Skin epidermis (tissue), 12 donors: ENCODE data around the gene MSI2.
"Not testable (repeated sequence)": the region's sequence is repeated elsewhere in the genome, so short reads cannot be mapped to it uniquely, and the experiment has no call there.

Experiments
- H3K27ac ChIP-seq, 21 experiments: fragments of 200-600 bp; sonication (generic) in 11 of 21; one replicate each; pipeline ENCODE4 v1.5.0; 2020; ENCODE audit warnings: mild to moderate bottlenecking in 3 of 21, inconsistent platforms in 2 of 21, moderate library complexity in 2 of 21
- H3K4me3 ChIP-seq, 7 experiments: fragments of 200-600 bp; sonication (generic) in 2 of 7; one replicate each; pipeline ENCODE4 v1.5.0; 2020; ENCODE audit warnings: inconsistent platforms in 2 of 7, mild to moderate bottlenecking in 2 of 7, moderate library complexity in 1 of 7

The MSI2 gene

GRCh38 chr17:57605675-57606105 lies 349.4 kb downstream of the MSI2 start:
- Histone ChIP-seq H3K27ac (peak overlapping the region in 20 of 21 experiments; percentile 14 to 90 (median 58)), H3K4me3 (peak overlapping the region in 1 of 7 experiments; percentile 2)

DNA sequence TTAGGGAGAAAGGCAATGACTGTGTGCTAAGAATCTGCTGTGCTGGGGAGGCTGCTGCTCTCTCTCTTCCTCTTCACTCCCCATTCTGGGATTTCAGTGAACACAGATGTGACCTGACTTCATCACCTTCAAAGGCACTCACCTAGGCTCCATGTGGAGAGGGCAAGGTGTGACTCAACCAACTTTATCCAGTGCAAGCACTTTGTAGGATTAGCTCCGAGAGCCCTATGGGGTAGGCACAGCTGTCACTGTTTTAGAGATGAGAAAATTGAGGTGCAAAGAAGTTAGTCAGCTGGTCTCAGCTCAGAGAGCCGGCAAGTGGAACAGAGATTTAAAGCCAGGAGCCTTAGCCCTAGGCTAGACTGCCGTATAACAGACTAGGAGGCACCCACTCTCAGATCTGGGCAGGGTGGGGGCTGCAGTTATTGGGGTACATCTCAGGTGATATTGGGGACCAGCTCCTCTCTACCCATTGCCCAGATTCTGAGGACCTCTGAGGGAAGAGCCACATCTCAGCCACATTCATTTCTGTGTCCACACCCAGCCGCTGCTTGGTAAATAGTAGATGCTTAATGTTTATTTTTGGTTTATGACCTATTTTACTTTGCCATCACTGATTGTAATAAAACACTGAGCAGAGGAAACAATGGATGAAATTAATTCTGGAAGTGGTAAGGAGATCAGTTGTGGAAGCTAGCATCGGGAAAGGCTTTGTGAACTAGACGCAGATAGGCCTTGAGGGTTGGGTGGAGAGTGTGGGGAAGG lies 350.0 kb downstream of the MSI2 start:
- Histone ChIP-seq H3K27ac (peak overlapping the region in 17 of 21 experiments; percentile 17 to 90 (median 58)), H3K4me3 (no peak overlapping the region)

- H3K27ac ChIP-seq: peak overlapping the region in 5 of 21 experiments; percentile 28 to 90 (median 60)
- no peak overlapping the region for H3K4me3 ChIP-seq
Measured at GRCh38 chr17:57607553-57608120, 351.3 kb downstream of the MSI2 start.

DNA sequence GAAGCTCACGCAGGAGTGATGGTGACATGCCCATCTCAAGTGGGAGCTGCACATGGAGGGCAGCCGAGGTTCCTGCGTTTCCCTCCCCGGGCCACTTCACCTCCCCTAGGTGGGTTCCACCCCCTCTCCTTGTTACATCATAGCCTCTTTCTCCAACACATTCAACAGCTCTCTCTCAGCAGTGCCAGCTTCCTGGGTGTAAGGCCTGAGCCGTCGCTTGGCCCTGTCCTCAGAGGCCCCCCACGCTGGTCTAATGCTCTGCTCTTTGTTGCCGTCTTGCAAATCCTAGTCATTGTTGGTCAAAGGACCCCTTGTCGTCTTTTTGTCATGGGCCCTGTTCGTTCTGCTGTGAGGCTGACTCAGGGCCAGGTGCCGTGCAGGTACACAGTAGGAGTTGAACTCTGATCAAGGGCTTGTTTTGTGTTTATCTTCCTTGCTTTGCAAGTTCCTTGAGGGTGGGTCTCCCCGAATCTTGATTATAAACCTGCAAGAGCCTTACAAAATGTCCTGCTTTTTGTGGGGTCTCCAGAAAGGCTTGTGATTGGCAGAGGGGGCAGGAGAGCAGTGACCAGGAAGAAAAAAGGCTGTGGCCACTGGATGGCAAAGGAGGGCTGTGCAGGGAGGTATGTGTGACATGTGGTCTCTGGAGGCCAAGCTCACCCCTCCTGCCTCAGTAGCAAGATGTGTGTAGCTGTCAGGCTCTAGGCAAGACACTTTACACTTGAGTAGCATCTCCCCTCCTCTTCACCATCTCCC lies 352.2 kb downstream of the MSI2 start:
- no peak overlapping the region for H3K4me3 ChIP-seq
- peak overlapping the region in 5 of 21 experiments; percentile 28 to 90 (median 60) for H3K27ac ChIP-seq

- Histone ChIP-seq H3K27ac (peak overlapping the region in 3 of 21 experiments; percentile 10 to 25 (median 23)), H3K4me3 (no peak overlapping the region)
Measured at GRCh38 chr17:57609125-57609877, 353.0 kb downstream of the MSI2 start.

DNA sequence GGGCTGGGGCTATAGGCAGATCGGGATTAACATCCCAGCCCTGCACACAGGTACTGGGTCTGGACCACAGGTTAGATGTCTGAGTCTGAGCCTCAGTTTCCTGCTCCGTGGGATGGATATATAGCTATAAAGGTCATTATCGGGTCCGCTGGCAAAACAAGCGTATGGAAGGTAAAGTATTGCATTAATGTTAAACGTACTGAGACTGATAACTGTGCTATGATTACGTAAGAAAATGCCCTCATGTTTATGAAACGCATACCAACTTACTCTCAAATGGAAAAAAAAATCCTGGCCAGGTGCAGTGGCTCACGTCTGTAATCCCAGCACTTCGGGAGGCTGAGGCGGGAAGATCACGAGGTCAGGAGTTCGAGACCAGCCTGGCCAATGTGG lies 353.6 kb downstream of the MSI2 start:
- Histone ChIP-seq H3K27ac (peak overlapping the region in 2 of 21 experiments; percentile 10 to 23), H3K4me3 (no peak overlapping the region)

DNA sequence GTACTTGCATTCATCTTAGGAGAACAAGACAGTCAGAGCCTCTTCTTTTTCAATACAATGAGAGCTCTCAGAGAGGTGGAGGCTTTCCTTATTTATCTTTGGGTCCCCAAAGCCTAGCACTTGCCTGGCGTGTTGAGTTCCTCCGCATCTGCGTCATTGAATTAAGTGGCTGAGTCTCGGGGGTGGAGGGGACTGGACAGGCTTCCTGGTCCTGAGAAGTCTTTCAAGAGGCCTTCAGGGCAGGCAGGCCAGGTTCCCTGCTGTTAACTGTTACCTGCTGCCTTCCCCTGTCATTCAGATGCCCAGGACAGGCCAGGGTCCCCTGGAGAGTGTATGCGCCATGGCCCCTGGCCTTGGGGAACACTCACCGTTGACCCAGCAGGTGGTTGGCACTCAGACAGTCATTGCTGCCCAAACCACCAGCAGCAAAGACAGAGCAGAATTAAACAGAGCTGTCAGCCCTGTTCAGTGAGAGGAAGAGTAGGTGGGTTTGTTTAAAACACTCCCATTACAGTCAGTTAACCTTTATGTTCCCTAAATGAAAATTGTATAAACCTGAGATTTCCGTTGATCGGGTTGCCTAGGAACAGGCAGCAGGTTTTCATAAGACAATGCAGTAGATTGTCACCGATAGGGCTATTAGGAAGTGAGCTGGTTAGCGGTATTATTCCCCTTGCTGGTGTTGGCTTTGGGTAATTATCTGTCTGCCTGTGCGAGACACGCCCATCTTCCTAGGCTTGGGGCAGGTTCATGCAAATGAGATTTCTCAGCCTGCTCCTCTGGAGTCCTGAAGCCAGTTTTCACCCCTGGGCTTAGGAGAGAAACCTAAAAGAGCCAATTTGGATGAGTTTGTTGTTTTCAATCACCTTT lies 356.1 kb downstream of the MSI2 start:
- Histone ChIP-seq H3K27ac (peak overlapping the region in 5 of 21 experiments; percentile 25 to 69 (median 46)), H3K4me3 (no peak overlapping the region)

- no peak overlapping the region for H3K4me3 ChIP-seq
- no peak overlapping the region for H3K27ac ChIP-seq
Measured at GRCh38 chr17:57614742-57615141, 358.4 kb downstream of the MSI2 start.

GRCh38 chr17:57615836-57616757 lies 359.8 kb downstream of the MSI2 start:
- Histone ChIP-seq H3K4me3 (no peak overlapping the region), H3K27ac (no peak overlapping the region)

DNA sequence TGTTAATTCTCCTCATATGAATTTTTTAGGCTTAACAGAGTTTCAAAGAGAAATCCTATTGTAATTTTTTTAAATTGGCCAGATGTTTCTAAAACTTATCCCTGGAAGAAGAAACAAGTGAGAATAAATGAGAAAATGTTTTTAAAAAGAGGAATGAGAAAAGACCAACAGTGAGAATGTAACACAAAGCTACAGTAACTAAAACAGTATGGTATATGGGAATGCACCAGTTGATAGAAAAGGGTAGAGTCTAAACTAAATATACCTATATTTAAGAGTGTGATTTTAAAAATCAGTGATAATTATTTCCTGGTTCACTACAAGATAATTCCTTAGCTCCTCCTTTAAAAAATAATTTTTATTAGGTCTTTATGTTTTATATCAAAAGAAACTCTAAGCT lies 360.9 kb downstream of the MSI2 start:
- no peak overlapping the region for H3K27ac ChIP-seq
- H3K4me3 ChIP-seq: no peak overlapping the region

- no peak overlapping the region for H3K4me3 ChIP-seq
- no peak overlapping the region for H3K27ac ChIP-seq
Measured at GRCh38 chr17:57619061-57619937, 363.0 kb downstream of the MSI2 start.

DNA sequence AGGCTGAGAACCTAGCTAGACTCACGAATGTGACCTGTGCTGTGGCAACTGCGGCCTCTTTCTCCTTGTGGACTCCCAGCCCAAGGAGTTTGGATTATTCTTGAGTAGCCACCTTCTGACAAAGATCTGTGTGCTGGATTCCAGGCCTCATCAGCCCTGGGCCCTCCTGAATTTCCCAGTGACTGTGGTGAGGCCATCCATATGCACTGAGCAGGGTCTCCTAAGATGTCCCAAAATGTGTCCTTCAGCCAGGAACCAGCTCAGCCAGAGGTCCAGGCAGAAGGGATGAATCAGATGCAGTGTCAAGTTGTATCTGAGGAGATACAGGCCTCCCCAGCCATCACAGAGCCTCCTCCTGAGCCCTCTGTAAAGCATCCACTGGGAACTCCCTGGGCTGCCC lies 364.3 kb downstream of the MSI2 start:
- no peak overlapping the region for H3K27ac ChIP-seq
- H3K4me3 ChIP-seq: no peak overlapping the region

GRCh38 chr17:57621791-57622190 lies 365.5 kb downstream of the MSI2 start:
- not testable (repeated sequence) for H3K27ac ChIP-seq, H3K4me3 ChIP-seq

DNA sequence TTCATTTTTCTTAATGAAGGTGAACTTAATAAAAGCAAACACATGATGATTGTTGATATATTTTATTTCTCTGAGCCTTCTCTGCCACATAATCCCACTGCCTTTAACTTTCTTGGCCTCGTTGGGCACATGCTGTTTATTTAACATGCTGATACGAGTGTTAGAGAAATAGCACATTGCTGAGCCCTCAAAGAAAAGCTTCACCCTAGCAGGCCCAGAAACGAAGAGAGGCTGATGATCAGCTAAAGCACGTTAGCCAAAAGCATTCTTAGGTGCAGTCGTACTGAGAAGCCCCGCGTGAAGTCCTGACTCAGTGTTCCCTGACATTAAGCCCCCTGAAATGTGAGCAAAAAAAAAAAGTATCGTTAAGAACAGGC lies 366.0 kb downstream of the MSI2 start:
- Histone ChIP-seq H3K4me3 (no peak overlapping the region), H3K27ac (peak overlapping the region in 4 of 21 experiments; percentile 17 to 72 (median 40))

- H3K4me3 ChIP-seq: no peak overlapping the region
- peak overlapping the region in 9 of 21 experiments; percentile 1 to 72 (median 17) for H3K27ac ChIP-seq
Measured at GRCh38 chr17:57622683-57623433, 366.5 kb downstream of the MSI2 start.

GRCh38 chr17:57623620-57624019 lies 367.3 kb downstream of the MSI2 start:
- no peak overlapping the region for H3K4me3 ChIP-seq
- peak overlapping the region in 4 of 21 experiments; percentile 17 to 72 (median 62) for H3K27ac ChIP-seq
